HG02884 (cell line): ENCODE results near the gene STXBP5L.
A peak's percentile ranks its signal among the peaks of the same experiment; 100 is the strongest.
"Not testable (repeated sequence)": the region's sequence is repeated elsewhere in the genome, so short reads cannot be mapped to it uniquely, and the experiment has no call there.

Source experiments
- ATAC-seq: cut with Tn5 transposase; IDR thresholded peaks from one replicate; pipeline ENCODE4 v1.9.1; 2021; ENCODE audit warnings: mild to moderate bottlenecking, moderate library complexity; ENCODE audit not compliant: unreplicated experiment

The STXBP5L gene

DNA sequence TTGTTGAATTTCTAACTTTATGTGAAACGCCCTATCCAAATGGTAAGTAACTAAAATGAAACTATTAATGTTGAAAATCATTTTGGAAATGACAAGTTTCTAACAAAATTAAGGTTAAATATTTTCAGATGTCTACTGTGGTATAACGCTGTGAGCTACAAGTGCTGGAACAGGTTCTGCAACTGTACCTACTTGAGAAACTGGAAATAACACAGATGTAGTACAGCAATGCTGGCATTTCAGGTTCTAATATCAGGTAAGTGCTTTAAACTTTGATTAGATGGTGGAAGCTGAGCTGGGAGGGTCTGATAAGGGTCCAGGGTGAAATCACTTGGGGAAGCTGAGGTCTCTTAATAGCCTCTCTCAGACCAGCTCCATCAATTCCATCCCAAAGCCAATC is 315.1 kb downstream of the STXBP5L start:
- ATAC-seq = no peak

DNA sequence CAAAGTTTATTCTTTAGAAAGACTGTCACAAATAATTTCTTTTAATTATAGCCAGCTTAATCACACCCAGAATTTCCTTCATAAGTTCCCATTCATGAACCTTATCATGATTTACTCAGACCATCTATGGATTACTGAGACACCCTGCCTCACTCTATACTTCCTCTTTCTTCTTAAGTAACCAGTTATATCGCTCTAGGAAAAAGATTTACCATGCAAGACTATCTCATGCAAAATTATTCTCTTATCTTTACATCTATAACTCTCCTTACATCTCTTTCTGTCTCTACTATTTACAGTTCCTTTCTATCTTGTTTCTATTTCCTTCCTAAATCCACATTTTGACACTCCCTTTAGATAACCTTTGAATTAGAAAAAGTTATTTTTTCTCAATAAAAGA is 321.0 kb downstream of the STXBP5L start:
- no peak for ATAC-seq

DNA sequence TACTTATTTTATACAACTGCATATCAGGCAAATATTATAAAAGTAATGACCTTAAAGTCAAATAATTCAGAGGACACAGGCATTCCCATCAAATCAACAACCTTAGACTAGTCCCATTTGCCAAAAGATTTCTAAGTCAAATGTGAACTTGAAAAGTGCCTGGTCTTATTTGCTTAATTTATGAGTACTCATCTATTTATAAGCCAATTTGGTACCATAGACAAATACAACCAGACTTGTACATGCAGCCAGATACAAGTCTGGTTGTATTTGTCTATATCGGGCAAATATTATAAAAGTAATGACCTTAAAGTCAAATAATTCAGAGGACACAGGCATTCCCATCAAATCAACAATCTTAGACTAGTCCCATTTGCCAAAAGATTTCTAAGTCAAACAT is 322.2 kb downstream of the STXBP5L start:
- not testable (repeated sequence) for ATAC-seq

DNA sequence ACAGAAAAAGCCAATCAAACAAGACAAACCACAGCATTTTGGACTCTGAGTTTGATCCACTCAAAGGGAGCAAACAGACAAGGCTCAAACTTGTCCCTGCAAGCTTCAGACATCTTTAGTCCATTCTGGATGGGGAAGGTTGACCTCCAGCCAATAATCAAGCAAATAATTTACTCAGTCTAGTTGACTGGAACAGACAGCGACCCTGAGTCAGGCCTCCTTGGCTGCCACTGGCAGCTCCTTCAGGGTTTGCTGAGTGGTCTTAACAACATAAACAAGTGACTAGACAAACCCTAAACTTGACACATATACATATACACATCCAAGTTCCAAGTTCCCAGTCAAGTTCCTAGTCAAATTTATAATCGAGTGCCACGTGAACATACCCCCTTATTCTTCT is 323.9 kb downstream of the STXBP5L start:
- no peak for ATAC-seq

DNA sequence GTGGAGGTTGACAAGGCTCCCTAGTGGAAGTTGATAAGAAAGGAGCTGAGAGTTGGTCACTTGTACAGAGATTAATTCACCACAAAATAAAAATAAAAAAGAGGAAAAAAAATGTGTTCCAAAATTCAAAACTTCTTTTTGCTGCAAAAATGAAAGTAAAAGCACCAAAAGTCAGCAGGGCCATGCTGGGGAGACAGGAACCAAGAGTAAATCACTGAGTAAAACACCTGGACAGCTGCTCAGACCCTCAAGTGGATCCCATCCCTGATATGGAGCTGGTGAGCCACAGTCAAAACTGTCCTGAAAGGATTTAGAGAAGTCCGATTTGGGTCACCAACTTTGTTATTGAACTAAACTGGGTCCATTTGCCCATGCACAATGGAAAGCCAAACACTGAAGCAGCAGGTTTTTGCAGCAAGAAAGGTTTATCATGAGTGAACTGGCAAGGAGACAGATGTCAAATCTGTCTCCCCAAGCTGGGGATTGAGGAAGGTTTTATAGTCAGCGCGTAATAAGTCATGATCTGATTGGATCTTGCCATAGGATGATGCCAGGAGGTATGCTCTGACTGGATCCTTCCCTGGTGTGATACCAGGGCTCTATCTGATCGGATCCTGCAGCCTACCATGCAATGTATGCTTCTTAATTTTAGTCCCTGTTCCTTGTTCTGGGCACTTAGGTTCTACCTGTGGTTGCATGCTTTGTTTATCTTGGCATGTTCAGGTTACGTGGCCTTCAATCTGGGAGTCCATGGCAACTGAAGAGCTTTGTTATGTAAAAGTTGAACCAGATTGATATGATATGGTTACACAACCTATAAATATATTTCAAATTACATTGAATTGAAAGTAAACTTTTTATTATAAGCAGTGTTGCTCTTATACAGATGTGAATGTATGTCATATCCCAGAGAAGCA is 324.6 kb downstream of the STXBP5L start:
- ATAC-seq = no peak

DNA sequence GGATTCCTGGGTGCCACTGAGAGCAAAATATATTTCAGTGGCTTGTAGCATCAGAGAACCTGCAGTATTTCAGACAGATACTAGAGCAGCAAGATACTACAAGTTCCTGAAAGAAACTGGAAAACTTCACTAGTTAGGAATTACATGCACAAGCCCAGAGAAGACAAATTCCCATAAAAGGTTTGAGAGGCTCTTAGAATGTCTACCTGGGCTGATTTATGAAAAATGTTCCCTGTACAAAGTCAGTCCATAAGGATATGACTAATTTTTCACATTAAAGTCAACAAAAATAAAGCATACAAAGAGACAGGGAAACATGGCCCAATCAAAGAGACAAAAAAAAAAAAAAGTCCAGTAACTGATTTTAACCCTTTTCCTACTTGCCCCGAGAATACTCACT is 335.2 kb downstream of the STXBP5L start:
- no peak for ATAC-seq

DNA sequence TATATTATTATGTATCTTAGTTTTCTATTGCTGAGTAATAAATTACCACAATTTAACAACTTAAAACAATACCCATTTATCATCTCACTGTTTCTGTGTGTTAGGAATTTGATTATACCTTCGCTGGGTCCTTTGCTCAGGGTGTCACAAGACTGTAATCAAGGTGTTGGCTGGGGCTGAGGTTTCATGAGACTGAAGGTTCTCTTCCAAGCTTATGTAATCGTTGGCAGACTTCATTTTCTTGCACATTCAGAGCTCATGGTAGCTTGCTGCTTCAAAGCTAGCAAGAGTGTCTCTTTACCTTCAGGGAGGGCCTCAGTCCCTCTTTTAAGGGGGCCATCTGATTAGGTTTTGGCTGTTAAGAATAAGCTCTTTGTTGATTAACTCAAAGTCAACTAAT is 344.7 kb downstream of the STXBP5L start:
- ATAC-seq = no peak

DNA sequence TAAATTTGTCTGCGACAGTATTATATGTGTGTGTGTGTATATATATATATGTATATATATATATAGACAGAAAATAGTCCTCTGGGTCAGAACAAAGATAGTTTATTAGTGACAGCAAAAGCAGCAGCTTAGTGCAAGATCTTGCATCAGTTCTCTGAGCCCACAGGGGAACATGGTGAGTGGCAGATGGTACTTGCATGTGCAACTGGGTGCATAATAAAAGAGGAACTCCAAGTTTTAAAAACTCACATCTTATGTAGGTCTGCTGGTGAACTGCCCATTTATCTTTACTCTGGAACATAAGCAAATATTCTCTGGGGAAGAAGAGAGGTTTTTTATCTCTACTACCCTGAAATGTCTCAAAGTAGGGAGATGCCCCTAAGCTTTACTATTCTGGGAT is 361.4 kb downstream of the STXBP5L start:
- no peak for ATAC-seq

DNA sequence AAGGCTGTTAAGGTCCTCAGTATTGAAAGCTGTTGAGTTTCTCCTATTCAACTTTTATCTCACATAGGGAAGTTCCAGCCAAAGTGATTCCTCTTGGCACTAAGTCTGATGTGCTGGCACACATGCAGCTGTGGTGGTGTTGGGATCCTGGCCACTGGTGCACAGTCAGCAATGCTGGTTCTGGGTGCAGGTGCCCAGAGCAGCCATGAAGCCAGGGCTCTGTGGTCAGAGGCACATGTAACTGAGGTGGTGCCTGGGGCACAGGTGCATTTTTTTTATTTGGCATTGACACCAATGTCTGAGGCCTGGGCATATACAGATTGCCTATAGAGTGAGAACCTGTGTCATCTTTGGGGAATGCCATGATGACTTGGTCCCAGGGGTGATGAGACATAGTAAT is 366.4 kb downstream of the STXBP5L start:
- no peak for ATAC-seq

DNA sequence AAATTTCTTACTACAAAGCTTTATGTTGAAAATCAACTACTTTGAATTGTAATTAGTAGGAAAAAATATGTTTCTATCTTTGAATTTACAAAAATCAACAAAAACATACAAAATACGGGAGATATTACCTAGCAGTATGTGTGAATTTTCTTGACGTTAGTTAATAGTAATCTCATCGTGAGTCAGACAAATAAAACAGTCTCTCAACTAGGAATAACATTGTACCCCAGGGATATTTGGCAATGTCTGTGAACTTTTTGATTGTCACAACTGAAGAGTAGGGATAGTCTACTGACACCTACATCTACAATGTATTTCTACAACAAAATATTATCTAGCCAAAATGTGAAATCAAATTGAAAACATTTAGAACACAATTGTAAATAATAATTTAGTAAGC is 387.4 kb downstream of the STXBP5L start:
- ATAC-seq = no peak

DNA sequence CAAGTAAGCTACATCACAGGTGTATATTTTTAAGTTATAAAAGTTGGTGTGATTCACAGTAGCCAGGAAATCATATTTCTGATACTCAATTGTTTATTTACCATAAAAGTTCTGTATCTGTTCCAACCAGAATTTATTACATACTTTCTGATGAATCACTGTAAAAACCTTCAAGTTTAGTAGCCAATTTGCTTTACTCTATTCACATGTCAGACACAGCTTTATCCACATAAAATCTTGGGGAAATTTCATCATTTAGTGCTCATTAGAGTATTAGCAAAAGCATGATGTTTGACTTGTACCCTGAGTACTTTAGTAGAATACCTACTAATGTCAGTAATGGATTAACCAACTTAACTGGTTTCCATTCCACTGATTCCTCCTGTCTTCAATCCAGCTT is 388.0 kb downstream of the STXBP5L start:
- ATAC-seq = no peak

DNA sequence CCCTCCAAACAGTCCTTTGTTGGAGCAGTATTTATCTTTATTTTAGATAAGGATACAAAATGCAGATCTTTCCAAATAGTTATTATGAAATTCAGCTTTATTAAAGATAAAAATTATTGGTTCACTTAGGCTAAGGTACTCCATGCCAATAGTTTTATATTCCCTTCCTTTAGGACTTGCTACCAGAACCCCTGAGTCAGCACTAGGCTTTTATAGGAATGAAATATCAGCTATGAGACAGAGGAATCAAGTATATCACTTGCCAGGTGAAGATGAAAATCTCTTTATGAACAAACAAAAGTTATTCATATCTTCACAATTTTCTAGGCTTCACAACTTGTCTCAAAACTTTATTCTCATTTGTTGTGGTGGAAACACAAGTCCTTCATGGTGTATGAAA is 416.3 kb downstream of the STXBP5L start:
- ATAC-seq = no peak

DNA sequence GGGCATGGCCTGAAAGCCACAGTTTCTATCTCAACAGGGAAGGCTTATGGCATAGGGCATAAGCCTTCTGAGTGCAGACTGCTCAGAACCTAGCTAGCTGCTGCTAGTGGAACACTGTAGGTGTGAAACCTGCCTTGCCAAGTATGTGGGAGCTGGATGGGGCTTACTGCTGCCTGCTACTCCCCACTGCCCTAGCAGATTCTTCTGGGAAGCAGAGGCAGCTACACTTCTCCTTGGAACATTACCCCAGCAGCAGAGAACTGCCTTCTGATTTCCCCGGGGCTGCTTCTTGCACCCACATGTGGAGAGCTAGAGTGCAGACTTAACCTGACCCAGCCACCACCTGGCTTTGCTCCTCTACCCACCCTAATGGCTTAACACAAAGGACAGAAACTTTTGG is 422.1 kb downstream of the STXBP5L start:
- no peak for ATAC-seq

DNA sequence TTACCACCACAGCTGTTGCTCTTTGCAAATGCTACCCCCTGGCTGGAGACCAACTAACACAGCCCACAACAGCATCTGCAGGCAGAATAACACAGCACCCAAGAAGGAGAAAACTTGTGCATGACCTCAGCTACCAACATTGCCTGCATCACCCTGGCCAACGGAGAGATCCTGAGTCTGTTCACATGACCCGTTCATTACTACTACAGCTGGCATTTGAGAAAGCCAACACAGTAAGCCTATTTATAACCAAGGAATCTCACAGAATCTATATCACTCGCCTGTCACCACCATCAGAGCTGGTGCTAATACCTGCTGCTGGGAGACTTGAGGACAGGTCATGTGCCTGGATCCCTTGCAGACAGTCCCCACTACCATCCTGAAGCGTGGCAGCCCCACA is 422.6 kb downstream of the STXBP5L start:
- no peak for ATAC-seq

DNA sequence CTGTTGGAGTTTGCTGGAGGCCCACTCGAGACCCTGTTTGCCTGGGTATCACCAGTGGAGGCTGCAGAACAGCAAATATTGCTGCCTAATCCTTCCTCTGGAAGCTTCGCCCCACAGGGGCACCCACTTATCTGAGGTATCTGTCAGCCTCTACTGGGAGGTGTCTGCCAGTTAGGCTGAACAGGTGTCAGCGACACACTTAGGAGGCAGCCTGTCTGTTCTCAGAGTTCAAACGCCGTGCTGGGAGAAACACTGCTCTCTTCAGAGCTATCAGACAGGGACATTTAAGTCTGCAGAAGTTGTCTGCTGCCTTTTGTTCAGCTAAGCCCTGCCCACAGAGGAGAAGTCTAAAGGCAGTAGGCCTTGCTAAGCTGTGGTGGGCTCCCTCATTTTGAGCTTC is 448.0 kb downstream of the STXBP5L start:
- ATAC-seq = not testable (repeated sequence)

DNA sequence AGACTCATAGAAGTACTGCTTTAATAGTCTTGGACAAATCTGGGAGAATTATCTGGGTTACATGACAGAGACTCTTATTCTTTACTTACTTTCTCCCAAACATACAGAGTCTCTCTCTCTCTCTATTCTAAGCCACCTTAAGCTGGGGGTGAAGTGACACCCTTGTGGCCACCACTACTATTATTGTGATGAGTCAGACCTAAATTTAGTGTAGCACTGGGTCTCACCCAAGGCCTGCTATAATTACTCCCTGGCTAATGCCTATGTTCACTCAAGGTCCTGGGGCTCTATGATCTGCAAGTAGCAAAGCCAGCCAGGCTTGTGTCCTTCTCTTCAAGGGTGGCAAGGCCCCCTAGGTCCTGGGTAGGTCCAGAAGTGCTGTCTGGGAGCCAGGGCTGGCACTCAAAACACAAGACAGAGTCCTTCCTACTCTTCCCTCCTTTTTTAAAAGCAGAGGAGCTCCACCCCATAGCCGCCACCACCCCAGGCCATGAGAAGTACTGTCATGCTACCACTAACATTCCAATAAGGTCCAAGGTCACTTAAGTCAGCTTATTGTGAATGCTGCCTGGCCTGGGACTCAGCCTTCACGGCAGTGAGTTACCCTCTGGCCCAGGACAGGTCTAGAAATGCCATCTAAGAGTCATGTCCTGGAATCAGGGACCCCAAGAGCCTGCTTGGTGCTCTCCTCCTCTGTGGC is 454.2 kb downstream of the STXBP5L start:
- ATAC-seq = peak; percentile 78

DNA sequence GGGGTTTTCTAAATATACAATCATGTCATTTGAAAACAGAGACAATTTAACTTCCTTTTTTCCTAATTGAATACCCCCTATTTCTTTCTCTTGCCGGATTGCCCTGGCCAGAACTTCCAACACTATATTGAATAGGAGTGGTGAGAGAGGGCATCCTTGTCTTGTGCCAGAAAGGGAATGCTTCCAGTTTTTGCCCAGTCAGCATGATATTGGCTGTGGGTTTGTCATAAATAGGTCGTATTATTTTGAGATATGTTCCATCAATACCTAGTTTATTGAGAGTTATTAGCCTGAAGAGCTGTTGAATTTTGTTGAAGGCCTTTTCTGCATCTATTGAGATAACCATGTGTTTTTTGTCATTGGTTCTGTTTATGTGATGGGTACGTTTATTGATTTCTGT is 480.3 kb downstream of the STXBP5L start:
- ATAC-seq = not testable (repeated sequence)

DNA sequence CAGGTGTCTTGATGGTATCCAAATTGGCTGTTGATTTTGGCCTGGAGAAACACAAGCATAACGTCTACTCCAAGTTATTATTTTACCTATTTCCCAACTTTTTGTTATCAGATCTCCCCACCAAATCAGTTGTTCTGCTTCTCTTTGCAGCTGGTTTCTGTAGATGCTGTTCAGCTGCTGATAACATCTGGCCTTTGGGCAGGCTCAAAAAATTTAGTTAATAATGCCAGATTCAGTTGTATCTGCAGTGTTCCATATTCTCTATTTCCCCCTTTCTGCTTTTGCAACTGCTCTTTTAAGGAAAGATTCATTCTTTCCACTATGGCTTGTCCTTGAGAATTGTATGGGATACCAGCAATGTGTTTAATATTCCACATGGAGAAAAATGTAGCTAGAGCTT is 488.0 kb downstream of the STXBP5L start:
- ATAC-seq = not testable (repeated sequence)

DNA sequence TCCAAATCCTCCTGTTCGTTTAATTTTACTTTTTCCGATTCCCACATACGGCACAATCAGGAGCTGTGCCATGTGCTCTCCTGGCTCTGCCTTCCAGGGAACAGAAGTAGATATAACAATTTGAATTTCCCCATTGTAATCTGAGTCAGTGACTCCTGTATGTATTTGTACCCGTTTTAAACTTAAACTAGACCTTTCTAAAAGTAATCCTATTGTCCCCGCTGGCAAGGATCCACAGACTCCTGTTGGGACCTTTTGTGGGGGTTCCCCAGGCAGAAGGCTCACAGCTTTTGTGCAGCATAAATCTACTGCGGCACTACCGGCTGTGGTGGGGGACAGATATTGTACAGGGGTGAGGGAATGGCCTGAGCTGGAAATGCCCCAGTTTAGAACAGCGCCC is 490.0 kb downstream of the STXBP5L start:
- not testable (repeated sequence) for ATAC-seq

DNA sequence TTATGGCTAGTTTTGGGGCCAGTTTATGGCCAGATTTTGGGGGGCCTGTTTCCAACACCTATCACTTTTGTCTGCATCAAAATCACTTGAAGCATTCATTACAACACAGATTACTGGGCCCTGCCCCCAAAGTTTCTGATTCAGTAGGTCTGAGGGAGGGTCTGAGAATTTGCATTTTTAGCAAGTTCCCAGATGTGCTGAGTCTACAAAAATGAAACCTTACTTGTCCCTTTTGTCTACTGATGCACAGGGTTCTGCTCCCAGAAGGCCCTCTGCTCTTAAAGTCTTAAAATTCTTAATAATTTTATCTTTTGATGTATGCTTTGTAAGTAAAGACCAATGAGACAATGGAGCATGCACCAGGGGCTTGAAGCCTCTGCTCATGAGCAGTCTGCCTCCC is 491.8 kb downstream of the STXBP5L start:
- ATAC-seq = no peak

DNA sequence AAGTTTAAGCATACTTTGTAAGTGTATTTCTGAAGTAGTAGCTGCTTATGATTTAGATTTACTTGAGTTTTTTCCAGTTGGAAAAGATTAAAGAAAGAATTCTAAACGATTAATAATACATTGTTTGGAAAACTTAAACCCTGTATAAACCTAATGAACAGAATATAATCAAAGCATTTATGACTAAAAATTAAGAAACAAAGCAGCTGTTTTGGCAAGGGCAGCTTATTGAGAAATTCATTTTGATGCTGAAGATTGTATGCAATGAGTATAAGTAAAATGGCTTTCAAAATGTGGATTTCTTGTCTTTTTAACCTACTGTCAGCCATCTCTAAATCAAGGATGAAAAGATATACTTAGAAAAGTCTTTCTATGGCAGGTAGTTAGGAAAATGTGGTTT is 497.6 kb downstream of the STXBP5L start:
- no peak for ATAC-seq

DNA sequence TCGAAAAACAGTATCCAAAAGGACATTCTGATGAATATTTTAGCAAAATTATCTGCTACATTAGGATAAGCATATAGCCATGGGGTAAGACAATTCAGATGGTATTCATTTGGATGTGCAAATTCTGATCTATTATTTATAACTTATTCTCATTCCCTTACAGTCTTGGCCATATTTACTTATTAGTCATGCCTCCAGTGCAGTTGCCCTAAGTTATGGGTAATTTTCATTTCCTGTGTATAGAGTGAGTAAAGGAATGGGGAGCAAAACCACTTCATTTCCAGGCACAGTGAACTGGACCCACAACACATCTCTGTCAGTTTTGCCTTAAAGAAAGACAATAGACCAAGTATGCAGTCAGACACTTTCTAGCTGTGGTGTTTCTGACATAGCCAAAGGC is 503.5 kb downstream of the STXBP5L start:
- ATAC-seq = no peak
